A673 (cell line): ENCODE data around the gene TBCC. TPM values are rescaled to one million over a fixed set of nuclear protein-coding genes. Genes with fewer than 3 reads are reported as not detected.

ENCODE experiments used
- BruUV-seq: library from RNA; stranded (reverse); fragments of 400-500 nt; replicated peaks from 2 replicates; lab custom pipeline; 2021; lab: Mats Ljungman, UMichigan
- CTCF ChIA-PET: fragments of 300-600 bp; sonication (Branson Sonifier 250); formaldehyde crosslinking; loops from one replicate; lab custom pipeline; 2022; ENCODE audit warnings: antibody characterized with exemption; lab: Charles Lee
- POLR2A ChIA-PET: fragments of 300-600 bp; sonication (Branson Sonifier 250); formaldehyde crosslinking; loops from one replicate; lab custom pipeline; 2022; ENCODE audit warnings: antibody characterized with exemption; ENCODE audit not compliant: low non-redundant PET; lab: Charles Lee
- DNase-seq: peaks from one replicate; pipeline ENCODE4 v3.0.0-alpha.2; 2015; ENCODE audit warnings: low spot score
- H3K27ac ChIP-seq: fragments of 200-600 bp; sonication (generic); 2 replicates; pipeline ENCODE4 v1.5.1; 2016; ENCODE audit warnings: mixed run types, low read depth, mild to moderate bottlenecking, mixed read lengths, antibody characterized with exemption, low read length; ENCODE audit not compliant: poor library complexity, severe bottlenecking
- H3K27me3 ChIP-seq: fragments of 200-600 bp; sonication (generic); replicated peaks from 2 replicates; pipeline ENCODE4 v1.6.1; 2017; ENCODE audit warnings: mixed run types, low read depth, mild to moderate bottlenecking, mixed read lengths, antibody characterized with exemption, low read length; ENCODE audit not compliant: insufficient read depth, poor library complexity
- H3K36me3 ChIP-seq: fragments of 200-600 bp; sonication (generic); 2 replicates; pipeline ENCODE4 v1.6.1; 2016; ENCODE audit warnings: mixed run types, mild to moderate bottlenecking, mixed read lengths, antibody characterized with exemption, low read length; ENCODE audit not compliant: insufficient read depth, poor library complexity, severe bottlenecking
- H3K4me1 ChIP-seq: fragments of 200-600 bp; sonication (generic); 2 replicates; pipeline ENCODE4 v1.6.1; 2017; ENCODE audit warnings: mixed run types, mild to moderate bottlenecking, mixed read lengths, antibody characterized with exemption, low read length; ENCODE audit not compliant: insufficient read depth, poor library complexity, severe bottlenecking
- H3K4me3 ChIP-seq: fragments of 200-600 bp; sonication (generic); 2 replicates; pipeline ENCODE4 v1.5.1; 2016; ENCODE audit warnings: low read depth, mixed run types, mild to moderate bottlenecking, mixed read lengths, low read length; ENCODE audit not compliant: poor library complexity, severe bottlenecking
- H3K9me3 ChIP-seq: fragments of 200-600 bp; sonication (generic); 2 replicates; pipeline ENCODE4 v1.6.1; 2016; ENCODE audit warnings: mixed run types, low read depth, mild to moderate bottlenecking, mixed read lengths, antibody characterized with exemption, low read length; ENCODE audit not compliant: poor library complexity, severe bottlenecking
- EZH2 ChIP-seq: fragments of 200-600 bp; sonication (generic); IDR thresholded peaks from 2 replicates; pipeline ENCODE4 v1.6.1; 2017; ENCODE audit warnings: borderline replicate concordance, low read depth, mild to moderate bottlenecking, mixed read lengths, antibody characterized with exemption, low read length; ENCODE audit not compliant: poor library complexity, severe bottlenecking
- intact Hi-C: fragments of 100-400 bp; cut with micrococcal nuclease; formaldehyde crosslinking; loops from one replicate; pipeline ENCODE4 v1.10.0; 2022; ENCODE audit not compliant: unreplicated experiment
- total RNA-seq: library from RNA; stranded (reverse); gene quantifications from 2 replicates; pipeline ENCODE4 v1.2.3, GENCODE V29; 2021
- TF ChIP-seq, protein P1 (sequence below): fragments of 300-800, 200-600 bp; sonication (generic); conservative IDR thresholded peaks from 2 replicates; pipeline ENCODE4 v1.5.1; 2017; ENCODE audit warnings: low read depth, mild to moderate bottlenecking, antibody characterized with exemption, low read length, moderate library complexity, mixed read lengths

TBCC gene
- total RNA-seq, 1 experiment from 2014 or later, result 31.3 TPM

DNA sequence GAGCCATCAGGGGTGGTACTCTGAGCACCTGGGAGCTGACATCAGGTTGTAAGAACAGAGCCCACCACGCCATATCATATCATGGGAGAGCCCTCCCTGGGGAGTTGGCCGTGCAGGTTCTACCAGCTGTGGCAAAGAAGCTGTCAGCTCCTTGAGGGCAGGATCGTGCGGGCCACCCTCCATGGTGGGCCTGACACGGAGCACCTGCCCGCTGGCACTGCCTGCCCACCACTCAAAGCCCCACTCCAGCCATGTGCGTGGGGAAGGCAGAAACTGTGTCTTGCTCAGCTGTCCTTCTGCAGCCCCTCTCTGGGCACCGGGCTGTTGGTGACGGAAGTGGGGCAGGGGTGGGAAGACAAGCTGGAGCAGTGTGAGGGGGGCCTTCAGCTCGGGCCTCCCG, 37.8 kb downstream of the TBCC start:
- Histone ChIP-seq H3K4me1 (no peaks in the 10 kb centered on the region), H3K36me3 (no peaks in the 10 kb centered on the region), H3K4me3 (no peak overlapping the region), H3K27ac (no peak overlapping the region), H3K27me3 (no peaks in the 10 kb centered on the region), H3K9me3 (no peaks in the 10 kb centered on the region)
- intact Hi-C loops, result no loop called here
- BruUV-seq, result no TSS peak
- ChIA-PET CTCF (no interaction called here), POLR2A (no interaction called here)
- no peak for DNase-seq
- TF ChIP-seq, protein P1, sequence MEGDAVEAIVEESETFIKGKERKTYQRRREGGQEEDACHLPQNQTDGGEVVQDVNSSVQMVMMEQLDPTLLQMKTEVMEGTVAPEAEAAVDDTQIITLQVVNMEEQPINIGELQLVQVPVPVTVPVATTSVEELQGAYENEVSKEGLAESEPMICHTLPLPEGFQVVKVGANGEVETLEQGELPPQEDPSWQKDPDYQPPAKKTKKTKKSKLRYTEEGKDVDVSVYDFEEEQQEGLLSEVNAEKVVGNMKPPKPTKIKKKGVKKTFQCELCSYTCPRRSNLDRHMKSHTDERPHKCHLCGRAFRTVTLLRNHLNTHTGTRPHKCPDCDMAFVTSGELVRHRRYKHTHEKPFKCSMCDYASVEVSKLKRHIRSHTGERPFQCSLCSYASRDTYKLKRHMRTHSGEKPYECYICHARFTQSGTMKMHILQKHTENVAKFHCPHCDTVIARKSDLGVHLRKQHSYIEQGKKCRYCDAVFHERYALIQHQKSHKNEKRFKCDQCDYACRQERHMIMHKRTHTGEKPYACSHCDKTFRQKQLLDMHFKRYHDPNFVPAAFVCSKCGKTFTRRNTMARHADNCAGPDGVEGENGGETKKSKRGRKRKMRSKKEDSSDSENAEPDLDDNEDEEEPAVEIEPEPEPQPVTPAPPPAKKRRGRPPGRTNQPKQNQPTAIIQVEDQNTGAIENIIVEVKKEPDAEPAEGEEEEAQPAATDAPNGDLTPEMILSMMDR, result no peak
- no peak for TF ChIP-seq EZH2

DNA sequence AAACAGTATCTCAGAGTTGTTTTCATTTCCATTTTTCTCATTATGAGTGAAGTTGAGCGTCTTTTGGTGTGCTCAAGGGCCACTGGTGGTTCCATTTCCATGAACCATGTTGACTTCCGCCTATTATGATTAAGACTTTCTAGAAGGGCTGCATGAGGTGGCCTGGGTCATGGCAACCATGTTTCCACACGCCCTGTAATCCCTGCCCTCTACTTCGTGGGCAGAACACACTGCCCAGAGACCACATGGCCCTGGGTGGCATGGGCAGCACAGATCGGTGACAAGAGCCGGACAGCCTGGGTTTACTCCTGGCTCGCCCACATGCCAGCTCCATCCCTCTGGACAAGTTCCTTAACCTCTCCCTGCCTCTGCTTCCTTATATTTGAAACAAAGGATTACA, 38.3 kb downstream of the TBCC start:
- CTCF ChIA-PET, result no interaction called here
- BruUV-seq, result no TSS peak
- Histone ChIP-seq H3K27ac (no peak overlapping the region), H3K4me3 (no peak overlapping the region), H3K27me3 (no peaks in the 10 kb centered on the region), H3K4me1 (no peaks in the 10 kb centered on the region), H3K36me3 (no peaks in the 10 kb centered on the region), H3K9me3 (no peaks in the 10 kb centered on the region)
- intact Hi-C loops, result no loop called here
- DNase-seq, result no peak
- TF ChIP-seq, protein P1, result no peak
- no peak for TF ChIP-seq EZH2
- POLR2A ChIA-PET, result no interaction called here

DNA sequence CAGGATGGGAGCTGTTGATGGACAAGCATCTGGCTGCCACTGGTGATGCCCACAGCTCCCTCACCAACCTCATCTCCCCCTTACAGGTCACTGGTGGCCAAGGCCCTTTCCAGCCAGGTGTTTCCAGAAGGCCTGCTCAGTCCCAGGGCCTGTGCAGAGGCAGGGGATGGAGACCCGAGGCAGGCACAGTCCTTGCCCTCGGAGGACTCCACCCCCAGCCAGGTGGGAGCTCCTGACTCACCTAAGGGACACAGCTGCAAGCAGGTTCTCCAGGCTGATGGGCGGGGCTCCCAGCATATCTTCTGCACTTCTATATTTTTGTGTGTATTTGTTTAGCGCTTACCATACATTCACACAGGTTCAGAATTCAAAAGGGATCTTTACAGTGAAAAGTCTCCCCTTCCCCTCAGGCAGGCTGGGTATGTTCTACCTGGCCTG, 40.9 kb downstream of the TBCC start:
- TF ChIP-seq EZH2, result no peak
- TF ChIP-seq, protein P1, result no peak
- BruUV-seq, result no TSS peak
- ChIA-PET POLR2A (interaction anchor here (0.5 to 0.6 kb wide), 2 partner anchors 43 to 78 kb away, joined by 3 to 5 read pairs; no protein-coding TSS in a partner anchor), CTCF (interaction anchor here (0.5 kb wide), 1 partner anchor 171 kb away, joined by 3 read pairs; no protein-coding TSS in a partner anchor)
- Histone ChIP-seq H3K9me3 (no peaks in the 10 kb centered on the region), H3K4me1 (no peaks in the 10 kb centered on the region), H3K36me3 (no peaks in the 10 kb centered on the region), H3K27ac (no peak overlapping the region), H3K4me3 (no peak overlapping the region), H3K27me3 (no peaks in the 10 kb centered on the region)
- intact Hi-C loops, result no loop called here
- DNase-seq, result no peak
